GM21786 (cell line): ENCODE measurements around the gene C17orf50.

ENCODE experiments used
- ATAC-seq: cut with Tn5 transposase; IDR thresholded peaks from one replicate; pipeline ENCODE4 v1.9.1; 2021; ENCODE audit not compliant: unreplicated experiment

C17orf50 gene

GRCh38 chr17:35809855-35810461 is 49.3 kb downstream of the C17orf50 start:
- ATAC-seq, result no peak

- no peak for ATAC-seq
Observed at GRCh38 chr17:35811759-35812158, 51.1 kb downstream of the C17orf50 start.

GRCh38 chr17:35812456-35812855 is 51.8 kb downstream of the C17orf50 start:
- no peak for ATAC-seq
